NK-92 (cell line): Measurements from ENCODE around the gene RTN4IP1.

Experiments
- DNase-seq: peaks from one replicate; lab custom pipeline; 2025; ENCODE audit not compliant: unreplicated experiment; lab: John Stamatoyannopoulos, UW

The RTN4IP1 gene

GRCh38 chr6:106525107-106525881, 104.0 kb downstream of the RTN4IP1 start:
- no peak for DNase-seq

- DNase-seq, result no peak
Measured at GRCh38 chr6:106522562-106523250, 106.6 kb downstream of the RTN4IP1 start.
